Measurements from ENCODE around the gene CC2D1A. TPM values are rescaled to one million over a fixed set of nuclear protein-coding genes. Genes with fewer than 3 reads are reported as not detected.

The CC2D1A gene
- total RNA-seq, 4 donors from 2014 or later: 29.3 to 36.4 (median 31.3) TPM

DNA sequence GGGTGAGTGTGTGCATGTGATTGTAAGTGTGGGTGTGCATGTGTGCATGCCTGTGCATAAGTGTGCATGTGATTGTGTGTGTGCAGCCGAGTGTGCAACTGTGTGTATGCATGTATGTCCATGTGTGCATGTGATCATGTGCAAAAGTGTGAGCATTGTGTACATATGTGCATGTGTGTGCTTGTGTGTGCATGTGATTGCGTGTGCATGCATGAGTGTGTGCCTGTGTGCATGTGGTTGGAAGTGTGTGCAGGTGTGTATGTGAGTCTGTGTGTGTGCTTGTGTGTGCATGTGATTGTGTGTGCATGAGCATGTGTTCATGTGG, 28.7 kb downstream of the CC2D1A start:
- H3K4me3 ChIP-seq (replicated peaks in 1 of 3): no peak overlapping the region
- H3K36me3 ChIP-seq: no peaks in the 10 kb centered on the region
- WGBS, 2 donors: 94 to 96% methylated on average over 2 of the region's 2 CpGs
- peaks cover 8% of the 10 kb centered on the region for H3K27me3 ChIP-seq
- no peak for DNase-seq
- no peak for TF ChIP-seq POLR2A (IDR thresholded peaks at IDR 0.05)
- TF ChIP-seq, protein P1, sequence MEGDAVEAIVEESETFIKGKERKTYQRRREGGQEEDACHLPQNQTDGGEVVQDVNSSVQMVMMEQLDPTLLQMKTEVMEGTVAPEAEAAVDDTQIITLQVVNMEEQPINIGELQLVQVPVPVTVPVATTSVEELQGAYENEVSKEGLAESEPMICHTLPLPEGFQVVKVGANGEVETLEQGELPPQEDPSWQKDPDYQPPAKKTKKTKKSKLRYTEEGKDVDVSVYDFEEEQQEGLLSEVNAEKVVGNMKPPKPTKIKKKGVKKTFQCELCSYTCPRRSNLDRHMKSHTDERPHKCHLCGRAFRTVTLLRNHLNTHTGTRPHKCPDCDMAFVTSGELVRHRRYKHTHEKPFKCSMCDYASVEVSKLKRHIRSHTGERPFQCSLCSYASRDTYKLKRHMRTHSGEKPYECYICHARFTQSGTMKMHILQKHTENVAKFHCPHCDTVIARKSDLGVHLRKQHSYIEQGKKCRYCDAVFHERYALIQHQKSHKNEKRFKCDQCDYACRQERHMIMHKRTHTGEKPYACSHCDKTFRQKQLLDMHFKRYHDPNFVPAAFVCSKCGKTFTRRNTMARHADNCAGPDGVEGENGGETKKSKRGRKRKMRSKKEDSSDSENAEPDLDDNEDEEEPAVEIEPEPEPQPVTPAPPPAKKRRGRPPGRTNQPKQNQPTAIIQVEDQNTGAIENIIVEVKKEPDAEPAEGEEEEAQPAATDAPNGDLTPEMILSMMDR (IDR thresholded peaks at IDR 0.05): no peak
- no peaks in the 10 kb centered on the region for H3K9me3 ChIP-seq
- intact Hi-C loops (cut with DNase I): no loop called here
- H3K4me1 ChIP-seq: no peaks in the 10 kb centered on the region
- H3K27ac ChIP-seq: no peak overlapping the region

DNA sequence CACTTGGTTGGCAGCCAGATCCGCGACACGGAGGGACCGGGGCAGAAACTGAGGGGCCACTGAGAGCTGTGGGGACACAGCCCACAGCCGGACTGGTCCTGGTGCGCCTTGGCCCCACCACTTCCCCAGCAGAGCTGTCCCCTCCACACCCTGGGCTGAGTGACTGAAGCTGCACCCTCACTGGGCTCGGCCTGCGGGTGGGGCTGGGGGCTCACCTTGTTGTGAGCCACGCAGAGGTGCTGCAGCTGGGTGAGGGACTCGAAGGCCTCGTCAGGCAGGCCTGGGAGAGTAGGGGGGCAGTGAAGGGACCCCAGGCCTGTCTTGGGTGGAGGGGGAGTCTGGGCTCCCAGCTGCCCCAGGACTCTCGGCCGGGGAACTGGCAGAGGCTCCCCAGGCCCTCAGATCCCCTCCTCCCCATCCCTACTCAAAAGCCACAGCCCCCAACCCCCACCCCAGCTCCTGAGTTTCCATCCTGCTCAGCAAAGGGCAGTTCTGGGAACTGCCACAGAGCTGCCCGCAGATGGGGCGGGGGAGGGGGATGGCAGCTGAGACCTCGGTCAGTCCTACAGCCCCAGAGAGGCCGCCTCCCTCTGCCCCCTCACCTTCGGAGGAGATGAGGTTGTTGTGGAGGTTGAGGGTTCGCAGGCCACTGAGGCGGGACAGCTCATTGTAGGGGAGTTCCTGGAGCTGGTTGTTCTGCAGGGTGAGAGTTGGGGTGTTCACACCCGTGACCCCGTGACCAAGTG, 29.9 kb downstream of the CC2D1A start:
- no peaks in the 10 kb centered on the region for H3K9me3 ChIP-seq
- intact Hi-C loops (cut with DNase I): no loop called here
- TF ChIP-seq, protein P1 (IDR thresholded peaks at IDR 0.05): no peak
- TF ChIP-seq POLR2A (IDR thresholded peaks at IDR 0.05): no peak
- H3K27me3 ChIP-seq: peaks cover 8% of the 10 kb centered on the region
- 65 to 70% methylated on average over 4 to 16 of the region's 22 CpGs for WGBS, 2 donors
- no peaks in the 10 kb centered on the region for H3K36me3 ChIP-seq
- no peaks in the 10 kb centered on the region for H3K4me1 ChIP-seq
- no peak overlapping the region for H3K4me3 ChIP-seq (replicated peaks in 1 of 3)
- no peak overlapping the region for H3K27ac ChIP-seq
- no peak for DNase-seq

DNA sequence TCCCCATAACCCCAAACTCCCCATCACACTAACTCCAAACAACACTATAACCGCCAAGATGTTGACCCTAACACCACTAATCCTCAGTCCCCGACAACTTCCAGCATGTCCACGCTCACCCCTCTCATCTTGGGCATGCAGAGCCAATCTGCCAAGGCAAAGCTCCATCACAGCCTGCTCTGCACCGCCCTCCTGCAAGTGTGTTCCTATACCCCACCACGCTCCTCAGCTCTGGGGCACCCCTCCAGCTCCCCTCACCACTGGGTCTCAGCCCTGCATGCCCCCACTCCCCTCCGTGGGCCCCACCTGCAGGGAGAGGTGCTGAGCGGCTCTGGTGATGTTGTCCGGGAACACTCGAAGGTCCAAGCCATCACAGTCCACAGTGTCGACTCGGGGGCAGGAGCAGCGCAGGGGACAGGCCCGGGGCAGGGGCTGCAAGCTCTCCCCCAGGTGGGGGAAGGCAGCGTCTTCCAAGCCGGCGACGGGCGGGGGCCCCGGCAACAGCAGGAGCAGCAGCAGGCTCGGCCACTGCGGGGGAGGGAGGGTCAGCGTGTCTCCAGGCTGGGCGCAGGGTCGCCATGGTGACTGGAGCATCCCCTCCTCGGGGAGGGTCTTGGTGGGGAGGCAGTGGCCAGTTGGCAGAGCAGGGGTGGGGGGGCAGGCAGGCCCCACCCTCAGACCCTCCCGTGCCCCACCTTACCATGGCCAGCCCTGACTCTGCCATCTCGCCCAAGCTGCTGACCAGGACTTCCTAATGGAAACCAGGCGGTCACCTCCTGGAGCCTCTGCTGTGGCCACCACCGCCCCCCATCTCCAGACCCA, 31.7 kb downstream of the CC2D1A start:
- intact Hi-C loops (cut with DNase I): no loop called here
- WGBS, 2 donors: 12 to 23% methylated on average over 16 to 17 of the region's 29 CpGs
- H3K4me1 ChIP-seq: no peaks in the 10 kb centered on the region
- H3K9me3 ChIP-seq: no peaks in the 10 kb centered on the region
- H3K27me3 ChIP-seq: peaks cover 8% of the 10 kb centered on the region
- H3K4me3 ChIP-seq (replicated peaks in 1 of 3): no peak overlapping the region
- no peak for TF ChIP-seq POLR2A (IDR thresholded peaks at IDR 0.05)
- TF ChIP-seq, protein P1 (IDR thresholded peaks at IDR 0.05): no peak
- H3K27ac ChIP-seq: no peak overlapping the region
- no peaks in the 10 kb centered on the region for H3K36me3 ChIP-seq
- no peak for DNase-seq

DNA sequence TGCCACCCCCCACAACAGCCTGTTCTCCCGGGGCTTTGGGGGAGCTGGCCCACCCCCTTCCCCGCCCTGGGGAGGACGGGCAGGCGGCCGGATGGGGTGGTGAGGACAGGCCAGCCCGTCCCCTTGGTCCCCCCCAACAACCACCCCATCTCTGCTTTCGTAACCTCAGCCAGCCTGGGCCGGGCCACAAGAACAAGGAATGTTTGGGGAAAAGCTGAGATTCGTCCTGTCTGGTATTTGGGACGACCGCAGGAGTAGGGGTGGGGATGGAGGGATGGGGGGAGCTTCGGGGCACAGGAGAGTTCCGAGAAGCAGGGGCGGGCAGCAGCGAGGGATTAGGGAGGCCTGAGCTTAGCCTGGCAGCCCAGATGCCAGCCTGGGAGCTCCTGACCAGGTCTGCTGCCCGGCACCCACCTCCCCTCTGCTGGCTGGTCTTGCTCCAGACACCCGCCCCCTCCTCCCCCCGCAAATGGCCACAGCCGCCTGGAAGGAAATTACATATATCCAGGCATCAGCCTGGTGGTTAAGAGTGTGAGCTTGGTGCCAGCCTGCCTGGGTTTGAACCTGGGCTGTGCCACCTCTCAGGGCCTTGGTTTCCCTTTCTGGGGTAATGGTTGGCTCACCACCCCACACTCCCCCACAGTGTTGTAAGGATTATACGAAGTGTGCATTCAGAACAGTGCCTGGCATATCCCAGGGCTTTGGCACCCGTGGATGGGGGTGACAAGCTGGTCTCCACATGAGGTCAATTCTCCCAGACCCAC, 32.5 kb downstream of the CC2D1A start, which contains the start of gene PODNL1:
PODNL1 (minus strand) TSS at position 117 of the 764 bp plus-strand sequence. CDS start 236 bp downstream, outside the sequence.
- intact Hi-C loops (cut with DNase I): no loop called here
- H3K4me3 ChIP-seq (replicated peaks in 1 of 3): no peak within 1 kb of the TSS
- H3K4me1 ChIP-seq: no peaks in the 10 kb centered on the region
- WGBS, 2 donors: 17 to 26% methylated on average over 12 to 14 of the region's 21 CpGs
- no peak within 1 kb of the TSS for H3K27ac ChIP-seq
- no peaks in the 10 kb centered on the region for H3K36me3 ChIP-seq
- TF ChIP-seq, protein P1 (IDR thresholded peaks at IDR 0.05): no peak
- TF ChIP-seq POLR2A (IDR thresholded peaks at IDR 0.05): no peak
- no peak for DNase-seq
- peaks cover 8% of the 10 kb centered on the region for H3K27me3 ChIP-seq
- no peaks in the 10 kb centered on the region for H3K9me3 ChIP-seq
